HepG2 (cell line): ENCODE measurements around the gene GALNTL6. TPM values are rescaled to one million over a fixed set of nuclear protein-coding genes. Genes with fewer than 3 reads are reported as not detected.

Experiments
- ATAC-seq: fragments of 200-7000 bp; cut with Tn5 transposase; 3 replicates; pipeline ENCODE4 v1.9.1; 2020; ENCODE audit warnings: mild to moderate bottlenecking, moderate library complexity
- BruUV-seq: library from RNA; stranded (reverse); fragments of 400-500 nt; replicated peaks from 2 replicates; lab custom pipeline; 2021; lab: Mats Ljungman, UMichigan
- CTCF ChIA-PET: fragments of 300-600 bp; formaldehyde crosslinking; extraction: SDS; loops from one replicate; lab custom pipeline; 2021; ENCODE audit warnings: low total read pairs, inconsistent platforms, low intra/inter-chr PET ratio; lab: Yijun Ruan, JAX
- POLR2A ChIA-PET: fragments of 350-600 bp; sonication (Branson Sonifier 250); formaldehyde crosslinking; loops from one replicate; lab custom pipeline; 2020; ENCODE audit warnings: antibody characterized with exemption, inconsistent platforms; lab: Yijun Ruan, JAX
- DNase-seq: peaks from one replicate; pipeline ENCODE4 v3.0.0-alpha.2; 2015; ENCODE audit warnings: low spot score
- FAIRE-seq: peaks from 3 replicates; lab custom pipeline; 2011; peaks lifted over from hg19 to GRCh38; lab: Jason Lieb, UNC
- H2AFZ ChIP-seq: one replicate; pipeline ENCODE4 v1.6.1; 2011; ENCODE audit warnings: low read length, inconsistent platforms
- H3K27ac ChIP-seq: fragments of 300-600 bp; 3 replicates; pipeline ENCODE4 v1.8.0; 2011; ENCODE audit warnings: mixed run types, mild to moderate bottlenecking, mixed read lengths, low read length, inconsistent platforms; ENCODE audit not compliant: insufficient read depth; ENCODE audit errors: extremely low read length
- H3K27me3 ChIP-seq, 2 experiments: fragments of 200-600 bp in 1 of 2; 2 replicates in 1 of 2; 3 replicates in 1 of 2; pipeline versions ENCODE4 v1.6.0 to v1.8.0; 2011; ENCODE audit warnings: low read length in 2 of 2, mild to moderate bottlenecking in 2 of 2, moderate library complexity in 2 of 2, inconsistent platforms in 1 of 2; ENCODE audit not compliant: insufficient read depth in 2 of 2, control insufficient read depth in 1 of 2
- H3K36me3 ChIP-seq, 2 experiments: fragments of 200-600 bp in 1 of 2; replicated peaks in 1 of 2; 2 replicates in 1 of 2; 3 replicates in 1 of 2; pipeline versions ENCODE4 v1.5.1 to v1.8.0; 2011; ENCODE audit warnings: low read length in 2 of 2, inconsistent platforms in 1 of 2; ENCODE audit not compliant: insufficient read depth in 2 of 2, control insufficient read depth in 1 of 2
- H3K4me1 ChIP-seq: 2 replicates; pipeline ENCODE4 v1.5.1; 2012; ENCODE audit warnings: low read length, inconsistent platforms; ENCODE audit not compliant: insufficient read depth
- H3K4me2 ChIP-seq: 2 replicates; pipeline ENCODE4 v1.6.0; 2011; ENCODE audit warnings: low read depth, low read length, inconsistent platforms
- H3K4me3 ChIP-seq, 3 experiments: fragments of 200-600 bp in 1 of 3; sonication (generic), shearing (Covaris generic) in 1 of 3; replicated peaks in 1 of 3; 2 replicates each; pipeline ENCODE4 v1.5.1; 2011 to 2016; ENCODE audit warnings: low read length in 3 of 3, inconsistent platforms in 2 of 3, low read depth in 2 of 3, mild to moderate bottlenecking in 2 of 3, control low read depth in 1 of 3, mixed read lengths in 1 of 3; ENCODE audit not compliant: insufficient read depth in 1 of 3
- H3K79me2 ChIP-seq: one replicate; pipeline ENCODE4 v1.6.1; 2011; ENCODE audit warnings: low read length, inconsistent platforms; ENCODE audit not compliant: insufficient read depth
- H3K9ac ChIP-seq: 2 replicates; pipeline ENCODE4 v1.6.0; 2011; ENCODE audit warnings: mild to moderate bottlenecking, low read depth, low read length, inconsistent platforms; ENCODE audit not compliant: insufficient read depth
- H3K9me3 ChIP-seq: 2 replicates; pipeline ENCODE4 v1.5.1; 2012; ENCODE audit warnings: mild to moderate bottlenecking, low read length
- H4K20me1 ChIP-seq: 2 replicates; pipeline ENCODE4 v1.6.0; 2011; ENCODE audit warnings: inconsistent platforms, mild to moderate bottlenecking, low read length, moderate library complexity; ENCODE audit not compliant: insufficient read depth
- HNRNPL ChIP-seq: fragments of 200-400 bp; formaldehyde crosslinking; IDR thresholded peaks from 2 replicates; pipeline ENCODE4 v1.6.1; 2017; ENCODE audit warnings: mild to moderate bottlenecking, low read depth, low read length
- KLF13 ChIP-seq: sonication (generic); formaldehyde crosslinking; IDR thresholded peaks from 2 replicates; pipeline ENCODE4 v1.4.0; 2020; ENCODE audit warnings: mild to moderate bottlenecking, missing genetic modification reagents
- PITX1 ChIP-seq: sonication (generic); formaldehyde crosslinking; IDR thresholded peaks from 2 replicates; pipeline ENCODE4 v1.5.1; 2020; ENCODE audit warnings: mild to moderate bottlenecking, missing genetic modification reagents
- RAD21 ChIP-seq: fragments of 450-650 bp; formaldehyde crosslinking; IDR thresholded peaks from 2 replicates; pipeline ENCODE4 v1.5.0; 2020; ENCODE audit warnings: mild to moderate bottlenecking
- RARA ChIP-seq: IDR thresholded peaks from 2 replicates; pipeline ENCODE4 v1.6.1; 2016; ENCODE audit warnings: missing genetic modification reagents, missing compliant biosample characterization
- RORA ChIP-seq: sonication (generic); formaldehyde crosslinking; IDR thresholded peaks from 2 replicates; pipeline ENCODE4 v1.5.0; 2020; ENCODE audit warnings: mild to moderate bottlenecking, missing genetic modification reagents, moderate library complexity
- SAFB2 ChIP-seq: sonication (generic); formaldehyde crosslinking; IDR thresholded peaks from 2 replicates; pipeline ENCODE4 v1.5.1; 2020; ENCODE audit warnings: missing genetic modification reagents, low read depth, mild to moderate bottlenecking, borderline replicate concordance
- ZMAT3 ChIP-seq: sonication (generic); formaldehyde crosslinking; conservative IDR thresholded peaks from 2 replicates; pipeline ENCODE4 v1.7.0; 2021; ENCODE audit warnings: missing genetic modification reagents
- ZSCAN30 ChIP-seq: sonication (generic); formaldehyde crosslinking; IDR thresholded peaks from 2 replicates; pipeline ENCODE4 v1.5.0; 2020; ENCODE audit warnings: mild to moderate bottlenecking, missing genetic modification reagents
- WGBS: methylation state at CpG from one replicate; pipeline ENCODE4 v1.1.6; 2017; ENCODE audit warnings: low lambda C conversion rate; 5-methylcytosine and 5-hydroxymethylcytosine counted together
- in situ Hi-C: cut with HindIII; loops from 2 replicates; pipeline ENCODE4 v1.10.0; 2017; ENCODE audit warnings: low pct_unique_long_range_greater_than_20kb; ENCODE audit not compliant: extremely low pct_ligation_motif_present
- intact Hi-C: fragments of 100-400 bp; cut with micrococcal nuclease; formaldehyde crosslinking; loops from one replicate; pipeline ENCODE4 v1.10.0; 2022; ENCODE audit not compliant: unreplicated experiment
- polyA plus RNA-seq, 8 experiments: library from polyadenylated mRNA; depleted of rRNA in 3 of 8; stranded (reverse) in 7 of 8; unstranded in 1 of 8; fragments of >200 nt; fragmentation: Illumina TruSeq in 4 of 8; extraction: Trizol in 4 of 8; gene quantifications; 2 replicates each; pipeline versions ENCODE4 v1.2.1 to v1.2.3, GENCODE V29; 2011 to 2016; ENCODE audit warnings: low read depth in 4 of 8, missing spikeins in 1 of 8, mixed read lengths in 1 of 8; ENCODE audit not compliant: insufficient read depth in 1 of 8
- total RNA-seq, 5 experiments: library from RNA; depleted of rRNA; stranded (reverse); fragments of >200 nt; fragmentation: Illumina TruSeq; extraction: Trizol; gene quantifications; 2 replicates each; pipeline ENCODE4 v1.2.3, GENCODE V29; 2016; ENCODE audit warnings: low read depth in 1 of 5
- TF ChIP-seq, protein P1 (sequence below): IDR thresholded peaks from 2 replicates; pipeline ENCODE4 v1.6.1; 2016; ENCODE audit warnings: mild to moderate bottlenecking
- TF ChIP-seq, protein P2 (sequence below): sonication (generic); formaldehyde crosslinking; IDR thresholded peaks from one replicate; pipeline ENCODE4 v1.5.1; 2020; ENCODE audit warnings: mild to moderate bottlenecking, missing genetic modification reagents; ENCODE audit errors: not compliant biosample characterization
- TF ChIP-seq, protein P3 (sequence below): sonication (generic); formaldehyde crosslinking; IDR thresholded peaks from 2 replicates; pipeline ENCODE4 v1.4.0; 2020; ENCODE audit warnings: missing genetic modification reagents, borderline replicate concordance

Gene GALNTL6
- total and polyA plus RNA-seq, 2 of the 13 experiments (the other 11 are each of a cell fraction or from before 2014, with no cell fraction given), result not detected

DNA sequence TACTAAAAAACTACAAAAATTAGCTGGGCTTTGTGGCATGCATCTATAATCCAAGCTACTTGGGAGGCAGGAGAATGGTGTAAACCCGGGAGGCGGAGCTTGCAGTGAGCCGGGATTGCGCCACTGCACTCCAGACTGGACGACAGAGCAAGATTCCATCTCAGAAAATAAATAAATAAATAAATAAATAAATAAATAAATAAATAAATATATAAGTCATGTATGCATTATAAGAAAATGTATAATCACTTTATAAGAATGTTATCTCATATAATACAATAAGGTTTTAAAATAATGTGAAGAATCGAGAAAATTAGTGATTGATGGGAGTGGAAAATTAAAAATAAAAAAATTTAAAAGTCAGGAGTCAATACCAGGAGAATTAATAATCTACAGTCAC lies 127.5 kb downstream of the GALNTL6 start:
- 15% methylated on average over 6 of the region's 6 CpGs for WGBS
- Histone ChIP-seq H4K20me1 (no peaks in the 10 kb centered on the region), H2AFZ (no peak overlapping the region), H3K79me2 (no peaks in the 10 kb centered on the region), H3K4me2 (no peak overlapping the region), H3K4me3 (no peak overlapping the region), H3K9me3 (no peaks in the 10 kb centered on the region), H3K4me1 (no peaks in the 10 kb centered on the region), H3K27ac (no peak overlapping the region), H3K9ac (no peak overlapping the region), H3K36me3 (no peaks in the 10 kb centered on the region), H3K27me3 (no peaks in the 10 kb centered on the region)
- DNase-seq (no peak), FAIRE-seq (no peak), ATAC-seq (no peak)
- ChIA-PET CTCF (no interaction called here), POLR2A (no interaction called here)
- intact Hi-C loops (no loop called here), in situ Hi-C loops (no loop called here)
- BruUV-seq, result no TSS peak
- TF ChIP-seq SAFB2 (CRISPR knock-in tag) (no peak), HNRNPL (no peak), ZSCAN30 (no peak), RAD21 (CRISPR knock-in tag) (no peak), RORA (CRISPR knock-in tag) (no peak), KLF13 (CRISPR knock-in tag) (no peak), ZMAT3 (CRISPR knock-in tag) (no peak), RARA (CRISPR knock-in tag) (no peak), PITX1 (CRISPR knock-in tag) (no peak)
- TF ChIP-seq, protein P1, sequence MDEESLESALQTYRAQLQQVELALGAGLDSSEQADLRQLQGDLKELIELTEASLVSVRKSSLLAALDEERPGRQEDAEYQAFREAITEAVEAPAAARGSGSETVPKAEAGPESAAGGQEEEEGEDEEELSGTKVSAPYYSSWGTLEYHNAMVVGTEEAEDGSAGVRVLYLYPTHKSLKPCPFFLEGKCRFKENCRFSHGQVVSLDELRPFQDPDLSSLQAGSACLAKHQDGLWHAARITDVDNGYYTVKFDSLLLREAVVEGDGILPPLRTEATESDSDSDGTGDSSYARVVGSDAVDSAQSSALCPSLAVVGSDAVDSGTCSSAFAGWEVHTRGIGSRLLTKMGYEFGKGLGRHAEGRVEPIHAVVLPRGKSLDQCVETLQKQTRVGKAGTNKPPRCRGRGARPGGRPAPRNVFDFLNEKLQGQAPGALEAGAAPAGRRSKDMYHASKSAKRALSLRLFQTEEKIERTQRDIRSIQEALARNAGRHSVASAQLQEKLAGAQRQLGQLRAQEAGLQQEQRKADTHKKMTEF (CRISPR knock-in tag), result no peak
- TF ChIP-seq, protein P2, sequence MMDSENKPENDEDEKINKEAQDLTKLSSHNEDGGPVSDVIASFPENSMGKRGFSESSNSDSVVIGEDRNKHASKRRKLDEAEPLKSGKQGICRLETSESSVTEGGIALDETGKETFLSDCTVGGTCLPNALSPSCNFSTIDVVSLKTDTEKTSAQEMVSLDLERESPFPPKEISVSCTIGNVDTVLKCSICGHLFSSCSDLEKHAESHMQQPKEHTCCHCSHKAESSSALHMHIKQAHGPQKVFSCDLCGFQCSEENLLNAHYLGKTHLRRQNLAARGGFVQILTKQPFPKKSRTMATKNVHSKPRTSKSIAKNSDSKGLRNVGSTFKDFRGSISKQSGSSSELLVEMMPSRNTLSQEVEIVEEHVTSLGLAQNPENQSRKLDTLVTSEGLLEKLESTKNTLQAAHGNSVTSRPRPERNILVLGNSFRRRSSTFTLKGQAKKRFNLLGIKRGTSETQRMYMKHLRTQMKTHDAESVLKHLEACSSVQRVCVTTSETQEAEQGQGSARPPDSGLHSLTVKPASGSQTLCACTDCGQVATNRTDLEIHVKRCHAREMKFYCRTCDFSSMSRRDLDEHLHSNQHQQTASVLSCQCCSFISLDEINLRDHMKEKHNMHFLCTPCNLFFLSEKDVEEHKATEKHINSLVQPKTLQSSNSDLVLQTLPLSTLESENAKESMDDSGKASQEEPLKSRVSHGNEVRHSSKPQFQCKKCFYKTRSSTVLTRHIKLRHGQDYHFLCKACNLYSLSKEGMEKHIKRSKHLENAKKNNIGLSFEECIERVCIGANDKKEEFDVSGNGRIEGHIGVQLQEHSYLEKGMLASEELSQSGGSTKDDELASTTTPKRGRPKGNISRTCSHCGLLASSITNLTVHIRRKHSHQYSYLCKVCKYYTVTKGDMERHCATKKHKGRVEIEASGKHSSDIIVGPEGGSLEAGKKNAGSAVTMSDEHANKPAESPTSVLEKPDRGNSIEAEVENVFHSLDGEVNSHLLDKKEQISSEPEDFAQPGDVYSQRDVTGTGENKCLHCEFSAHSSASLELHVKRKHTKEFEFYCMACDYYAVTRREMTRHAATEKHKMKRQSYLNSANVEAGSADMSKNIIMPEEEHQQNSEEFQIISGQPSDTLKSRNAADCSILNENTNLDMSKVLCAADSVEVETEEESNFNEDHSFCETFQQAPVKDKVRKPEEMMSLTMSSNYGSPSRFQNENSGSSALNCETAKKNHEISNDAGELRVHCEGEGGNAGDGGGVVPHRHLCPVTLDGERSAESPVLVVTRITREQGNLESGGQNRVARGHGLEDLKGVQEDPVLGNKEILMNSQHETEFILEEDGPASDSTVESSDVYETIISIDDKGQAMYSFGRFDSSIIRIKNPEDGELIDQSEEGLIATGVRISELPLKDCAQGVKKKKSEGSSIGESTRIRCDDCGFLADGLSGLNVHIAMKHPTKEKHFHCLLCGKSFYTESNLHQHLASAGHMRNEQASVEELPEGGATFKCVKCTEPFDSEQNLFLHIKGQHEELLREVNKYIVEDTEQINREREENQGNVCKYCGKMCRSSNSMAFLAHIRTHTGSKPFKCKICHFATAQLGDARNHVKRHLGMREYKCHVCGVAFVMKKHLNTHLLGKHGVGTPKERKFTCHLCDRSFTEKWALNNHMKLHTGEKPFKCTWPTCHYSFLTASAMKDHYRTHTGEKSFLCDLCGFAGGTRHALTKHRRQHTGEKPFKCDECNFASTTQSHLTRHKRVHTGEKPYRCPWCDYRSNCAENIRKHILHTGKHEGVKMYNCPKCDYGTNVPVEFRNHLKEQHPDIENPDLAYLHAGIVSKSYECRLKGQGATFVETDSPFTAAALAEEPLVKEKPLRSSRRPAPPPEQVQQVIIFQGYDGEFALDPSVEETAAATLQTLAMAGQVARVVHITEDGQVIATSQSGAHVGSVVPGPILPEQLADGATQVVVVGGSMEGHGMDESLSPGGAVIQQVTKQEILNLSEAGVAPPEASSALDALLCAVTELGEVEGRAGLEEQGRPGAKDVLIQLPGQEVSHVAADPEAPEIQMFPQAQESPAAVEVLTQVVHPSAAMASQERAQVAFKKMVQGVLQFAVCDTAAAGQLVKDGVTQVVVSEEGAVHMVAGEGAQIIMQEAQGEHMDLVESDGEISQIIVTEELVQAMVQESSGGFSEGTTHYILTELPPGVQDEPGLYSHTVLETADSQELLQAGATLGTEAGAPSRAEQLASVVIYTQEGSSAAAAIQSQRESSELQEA (CRISPR knock-in tag), result no peak
- TF ChIP-seq, protein P3, sequence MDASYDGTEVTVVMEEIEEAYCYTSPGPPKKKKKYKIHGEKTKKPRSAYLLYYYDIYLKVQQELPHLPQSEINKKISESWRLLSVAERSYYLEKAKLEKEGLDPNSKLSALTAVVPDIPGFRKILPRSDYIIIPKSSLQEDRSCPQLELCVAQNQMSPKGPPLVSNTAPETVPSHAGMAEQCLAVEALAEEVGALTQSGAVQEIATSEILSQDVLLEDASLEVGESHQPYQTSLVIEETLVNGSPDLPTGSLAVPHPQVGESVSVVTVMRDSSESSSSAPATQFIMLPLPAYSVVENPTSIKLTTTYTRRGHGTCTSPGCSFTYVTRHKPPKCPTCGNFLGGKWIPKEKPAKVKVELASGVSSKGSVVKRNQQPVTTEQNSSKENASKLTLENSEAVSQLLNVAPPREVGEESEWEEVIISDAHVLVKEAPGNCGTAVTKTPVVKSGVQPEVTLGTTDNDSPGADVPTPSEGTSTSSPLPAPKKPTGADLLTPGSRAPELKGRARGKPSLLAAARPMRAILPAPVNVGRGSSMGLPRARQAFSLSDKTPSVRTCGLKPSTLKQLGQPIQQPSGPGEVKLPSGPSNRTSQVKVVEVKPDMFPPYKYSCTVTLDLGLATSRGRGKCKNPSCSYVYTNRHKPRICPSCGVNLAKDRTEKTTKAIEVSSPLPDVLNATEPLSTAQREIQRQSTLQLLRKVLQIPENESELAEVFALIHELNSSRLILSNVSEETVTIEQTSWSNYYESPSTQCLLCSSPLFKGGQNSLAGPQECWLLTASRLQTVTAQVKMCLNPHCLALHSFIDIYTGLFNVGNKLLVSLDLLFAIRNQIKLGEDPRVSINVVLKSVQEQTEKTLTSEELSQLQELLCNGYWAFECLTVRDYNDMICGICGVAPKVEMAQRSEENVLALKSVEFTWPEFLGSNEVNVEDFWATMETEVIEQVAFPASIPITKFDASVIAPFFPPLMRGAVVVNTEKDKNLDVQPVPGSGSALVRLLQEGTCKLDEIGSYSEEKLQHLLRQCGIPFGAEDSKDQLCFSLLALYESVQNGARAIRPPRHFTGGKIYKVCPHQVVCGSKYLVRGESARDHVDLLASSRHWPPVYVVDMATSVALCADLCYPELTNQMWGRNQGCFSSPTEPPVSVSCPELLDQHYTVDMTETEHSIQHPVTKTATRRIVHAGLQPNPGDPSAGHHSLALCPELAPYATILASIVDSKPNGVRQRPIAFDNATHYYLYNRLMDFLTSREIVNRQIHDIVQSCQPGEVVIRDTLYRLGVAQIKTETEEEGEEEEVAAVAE (CRISPR knock-in tag), result no peak
